ENCODE data around the gene SUPT20H. TPM values are rescaled to one million over a fixed set of nuclear protein-coding genes. Genes with fewer than 3 reads are reported as not detected.

The SUPT20H gene
- total RNA-seq, 1 donor from 2014 or later: 23.3 TPM

- no peak for ATAC-seq (ENCODE audit: poor library complexity)
- DNase-seq: no peak
- intact Hi-C loops (cut with DNase I): no loop called here
These were observed 93.1 kb downstream of the SUPT20H start for GRCh38 chr13:36966404-36966803.

GRCh38 chr13:36965767-36966166 is 93.7 kb downstream of the SUPT20H start:
- DNase-seq (no peak), ATAC-seq (ENCODE audit: poor library complexity) (no peak)
- intact Hi-C loops (cut with DNase I): no loop called here

- intact Hi-C loops (cut with DNase I): no loop called here
- no peak for ATAC-seq (ENCODE audit: poor library complexity)
- DNase-seq: no peak
These were observed 99.9 kb downstream of the SUPT20H start for GRCh38 chr13:36959456-36960116.

Other genes starting within 250 kb of the SUPT20H start
- 1.7 TPM for gene RFXAP, start 240.5 kb downstream of the SUPT20H start, total RNA-seq
- gene SMAD9, start 139.4 kb downstream of the SUPT20H start, total RNA-seq: 2.6 TPM
- gene ALG5, start 60.3 kb downstream of the SUPT20H start, total RNA-seq: 7.8 TPM
- gene EXOSC8, start 58.9 kb downstream of the SUPT20H start, total RNA-seq: 17.7 TPM
- gene CSNK1A1L, start 46.0 kb upstream of the SUPT20H start, total RNA-seq: not detected

Data from Right ventricle myocardium superior (tissue), 1 donor.